Fibroblast of the conjunctiva (primary cell): Measurements from ENCODE around the gene GLP1R.

Source experiments
- DNase-seq: peaks from one replicate; pipeline ENCODE4 v3.0.0-alpha.2; 2010; ENCODE audit warnings: low read depth

Gene GLP1R

GRCh38 chr6:39062014-39062740 lies 13.6 kb downstream of the GLP1R start:
- DNase-seq: no peak

DNA sequence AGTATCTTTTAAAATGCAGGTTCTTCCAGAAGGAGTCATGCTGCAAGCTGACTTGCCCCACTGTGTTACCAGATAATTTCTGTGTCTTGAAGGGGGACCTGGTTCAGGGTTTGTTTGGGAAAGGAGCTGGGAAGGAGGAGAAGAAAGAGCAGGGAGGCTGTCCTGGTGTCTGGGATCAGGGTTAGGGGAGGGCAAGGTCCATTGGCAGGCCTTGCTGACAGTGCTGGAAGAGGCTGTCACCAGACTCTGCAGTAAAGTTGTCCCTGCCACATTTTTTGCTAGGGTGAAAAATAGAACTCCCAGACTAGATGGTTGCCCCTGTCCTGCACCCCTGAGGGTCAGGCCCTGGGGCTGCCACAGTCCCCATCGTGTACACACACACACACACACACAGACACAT lies 14.9 kb downstream of the GLP1R start:
- no peak for DNase-seq

- DNase-seq: no peak
Observed at GRCh38 chr6:39065561-39065960, 17.0 kb downstream of the GLP1R start.

DNA sequence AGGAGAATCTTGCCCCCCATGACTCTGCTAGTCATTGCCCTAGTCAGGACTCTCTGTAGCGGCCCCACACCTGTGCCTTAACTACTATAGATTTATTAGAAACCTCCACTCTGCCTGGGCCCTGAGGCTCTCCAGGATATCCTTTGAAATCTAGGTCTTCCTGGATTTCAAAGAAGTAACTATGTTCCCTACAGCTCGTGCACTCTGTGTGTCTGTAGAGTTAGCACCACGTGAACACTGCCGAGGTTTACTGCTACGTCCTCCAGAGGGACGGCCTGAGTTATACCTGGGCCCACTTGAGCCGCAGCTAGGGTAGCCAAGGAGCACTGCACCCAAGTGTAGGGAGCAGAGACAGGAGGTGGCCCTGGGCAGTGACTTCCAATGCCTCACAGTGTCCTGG lies 19.8 kb downstream of the GLP1R start:
- no peak for DNase-seq

DNA sequence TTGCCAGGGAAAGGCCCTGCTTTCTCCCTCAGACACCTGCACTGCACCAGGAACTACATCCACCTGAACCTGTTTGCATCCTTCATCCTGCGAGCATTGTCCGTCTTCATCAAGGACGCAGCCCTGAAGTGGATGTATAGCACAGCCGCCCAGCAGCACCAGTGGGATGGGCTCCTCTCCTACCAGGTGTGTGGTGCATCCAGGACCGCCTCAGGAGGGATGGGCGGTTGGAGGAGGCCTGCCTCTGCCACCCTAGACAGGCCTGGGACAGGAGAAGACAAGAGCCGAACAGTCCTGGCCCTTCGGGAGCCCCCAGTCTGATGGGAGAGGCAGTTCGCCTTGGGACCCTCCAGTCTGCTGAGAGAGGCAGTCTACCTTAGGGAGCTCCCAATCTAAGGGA lies 24.2 kb downstream of the GLP1R start:
- DNase-seq: no peak

DNA sequence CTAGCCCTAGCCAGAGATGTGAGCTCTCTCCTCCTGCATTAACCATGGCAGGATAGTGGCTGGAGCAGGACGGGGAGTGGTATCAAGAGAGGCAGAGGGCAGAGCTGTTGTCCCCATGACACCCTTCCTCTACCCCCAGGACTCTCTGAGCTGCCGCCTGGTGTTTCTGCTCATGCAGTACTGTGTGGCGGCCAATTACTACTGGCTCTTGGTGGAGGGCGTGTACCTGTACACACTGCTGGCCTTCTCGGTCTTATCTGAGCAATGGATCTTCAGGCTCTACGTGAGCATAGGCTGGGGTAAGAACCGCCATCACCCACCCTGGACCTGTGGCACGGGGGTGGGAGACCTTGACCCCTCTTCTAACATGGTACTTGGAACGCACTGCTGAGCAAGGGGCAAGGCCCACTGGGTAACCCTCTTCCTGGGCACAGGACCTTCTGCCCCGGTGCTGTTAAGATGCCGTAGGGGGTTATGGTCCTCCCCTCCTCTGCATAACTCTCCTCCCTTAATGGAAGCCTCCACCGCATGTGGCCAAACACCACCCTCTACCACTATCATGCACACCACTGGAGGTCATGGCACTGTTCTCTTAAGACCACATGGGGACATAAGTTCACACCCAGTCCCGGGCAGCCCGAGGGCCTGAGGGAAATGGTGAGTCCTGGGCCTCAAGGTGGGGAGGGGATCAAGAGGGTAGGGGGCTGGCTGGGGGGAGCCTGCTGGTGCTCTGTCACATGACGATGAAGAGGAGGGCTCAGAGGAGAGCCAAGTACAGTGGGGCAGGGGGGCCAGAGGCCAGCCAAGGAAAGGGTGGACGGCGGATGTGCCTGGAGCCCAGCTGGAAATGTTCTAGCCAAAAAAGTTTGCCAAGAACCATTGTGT lies 25.1 kb downstream of the GLP1R start:
- no peak for DNase-seq

- no peak for DNase-seq
Observed at GRCh38 chr6:39074486-39074885, 25.9 kb downstream of the GLP1R start.

DNA sequence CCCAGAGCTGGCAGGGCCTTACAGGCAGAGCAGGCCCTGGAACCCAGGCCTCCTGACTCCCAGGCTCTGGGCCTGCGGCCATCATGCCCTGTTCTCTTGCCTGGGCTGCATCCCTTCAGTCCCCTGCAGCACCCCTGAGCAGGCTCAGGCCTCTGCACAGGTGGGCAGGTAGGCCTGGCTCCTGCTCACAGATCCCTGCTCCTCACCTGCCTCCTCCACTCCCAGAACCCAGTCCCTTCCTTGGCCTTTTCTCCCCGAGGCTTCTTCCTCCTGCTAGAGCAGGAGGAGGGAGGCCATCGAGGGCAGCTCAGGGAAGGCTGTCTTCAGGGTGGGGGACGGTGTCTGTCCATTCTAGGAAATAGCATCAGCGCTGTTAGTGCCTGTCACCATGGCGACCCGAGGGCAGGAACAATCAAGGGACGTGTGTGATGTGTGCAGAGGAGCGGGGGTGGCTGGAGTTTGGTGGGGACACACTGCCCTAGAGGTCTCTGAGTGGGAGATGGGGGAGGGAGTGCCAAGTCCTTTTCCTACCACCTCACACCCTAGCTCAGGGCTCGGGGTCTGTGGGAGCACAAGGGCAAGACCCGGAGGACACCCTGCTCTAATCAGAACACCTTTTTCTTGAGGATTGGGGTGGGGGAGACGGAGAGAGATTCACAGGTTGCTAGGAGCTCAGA lies 26.6 kb downstream of the GLP1R start:
- no peak for DNase-seq

- DNase-seq: no peak
Observed at GRCh38 chr6:39075807-39076622, 27.4 kb downstream of the GLP1R start.

DNA sequence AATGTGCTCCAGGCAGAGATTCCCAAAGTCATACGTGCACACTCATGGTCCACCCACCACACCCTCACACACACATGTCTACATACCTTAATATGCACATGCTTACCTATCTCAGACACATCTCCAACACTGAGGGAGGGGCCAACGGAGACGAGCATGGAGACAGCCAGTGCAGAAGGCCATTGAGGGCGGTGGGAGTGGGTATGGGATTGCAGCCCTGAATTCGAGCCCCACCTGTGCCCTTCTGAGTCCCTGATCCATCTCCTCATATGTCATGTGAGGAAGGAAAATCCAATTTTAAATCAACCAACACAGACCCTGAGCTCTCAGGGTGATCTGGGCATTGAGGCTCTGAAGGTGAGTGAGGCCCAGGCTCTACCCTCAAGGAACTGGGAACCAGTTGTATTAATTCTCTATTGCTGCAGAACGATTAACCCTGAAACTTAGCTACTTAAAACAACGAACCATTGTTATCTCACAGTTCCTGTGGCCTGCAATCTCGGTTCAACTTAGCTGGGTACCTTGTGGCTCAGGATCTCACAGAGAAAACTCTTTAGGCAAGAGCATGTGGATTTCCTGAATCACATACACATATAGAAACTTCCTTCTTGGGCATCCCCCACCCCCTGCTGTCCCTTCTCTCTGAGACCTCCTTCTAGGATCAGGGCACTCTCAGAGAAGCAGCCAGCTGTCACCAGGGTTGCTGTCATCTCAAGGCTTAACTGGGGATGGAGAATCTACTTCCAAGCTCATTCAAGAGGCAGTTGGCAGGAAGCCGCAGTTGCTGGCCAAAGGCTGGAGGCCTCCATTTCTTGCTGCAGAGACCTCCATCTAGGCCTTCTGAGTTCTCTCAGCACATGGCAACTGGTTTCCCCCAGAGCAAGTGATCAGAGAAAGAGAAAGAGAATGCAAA lies 28.3 kb downstream of the GLP1R start:
- no peak for DNase-seq

DNA sequence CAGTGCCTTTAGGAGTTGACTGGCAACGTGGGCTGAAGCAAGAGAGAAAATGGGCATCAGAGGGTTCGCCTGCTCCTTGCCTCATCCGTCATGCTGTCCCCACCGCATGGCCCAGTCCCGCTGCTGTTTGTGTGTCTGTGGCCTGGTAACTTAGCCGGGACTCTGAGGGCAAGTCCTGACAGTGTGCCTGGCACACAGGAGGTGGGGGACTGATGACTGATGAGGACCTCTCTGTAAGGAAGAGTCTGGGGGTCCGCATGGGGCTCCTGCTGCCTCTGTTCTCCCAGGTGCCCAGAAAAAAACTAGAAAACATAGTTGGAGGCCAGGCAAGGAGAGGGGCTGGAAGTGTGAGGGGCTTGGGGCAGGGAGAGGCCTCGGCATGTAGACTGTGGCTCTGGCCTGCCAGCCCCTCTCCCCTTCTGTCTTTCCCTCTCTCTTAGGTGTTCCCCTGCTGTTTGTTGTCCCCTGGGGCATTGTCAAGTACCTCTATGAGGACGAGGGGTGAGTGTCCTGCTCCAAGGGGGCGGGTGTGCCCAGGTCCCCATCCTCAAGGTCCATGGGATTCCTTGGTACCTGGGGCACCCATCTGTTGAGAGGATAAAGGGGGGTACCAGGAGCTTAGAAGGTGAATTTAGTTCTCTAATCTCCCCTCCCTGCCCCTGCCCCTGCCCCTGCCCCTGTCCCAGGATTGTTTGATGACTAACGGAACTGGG lies 29.5 kb downstream of the GLP1R start:
- no peak for DNase-seq

- no peak for DNase-seq
Observed at GRCh38 chr6:39078695-39079094, 30.1 kb downstream of the GLP1R start.

DNA sequence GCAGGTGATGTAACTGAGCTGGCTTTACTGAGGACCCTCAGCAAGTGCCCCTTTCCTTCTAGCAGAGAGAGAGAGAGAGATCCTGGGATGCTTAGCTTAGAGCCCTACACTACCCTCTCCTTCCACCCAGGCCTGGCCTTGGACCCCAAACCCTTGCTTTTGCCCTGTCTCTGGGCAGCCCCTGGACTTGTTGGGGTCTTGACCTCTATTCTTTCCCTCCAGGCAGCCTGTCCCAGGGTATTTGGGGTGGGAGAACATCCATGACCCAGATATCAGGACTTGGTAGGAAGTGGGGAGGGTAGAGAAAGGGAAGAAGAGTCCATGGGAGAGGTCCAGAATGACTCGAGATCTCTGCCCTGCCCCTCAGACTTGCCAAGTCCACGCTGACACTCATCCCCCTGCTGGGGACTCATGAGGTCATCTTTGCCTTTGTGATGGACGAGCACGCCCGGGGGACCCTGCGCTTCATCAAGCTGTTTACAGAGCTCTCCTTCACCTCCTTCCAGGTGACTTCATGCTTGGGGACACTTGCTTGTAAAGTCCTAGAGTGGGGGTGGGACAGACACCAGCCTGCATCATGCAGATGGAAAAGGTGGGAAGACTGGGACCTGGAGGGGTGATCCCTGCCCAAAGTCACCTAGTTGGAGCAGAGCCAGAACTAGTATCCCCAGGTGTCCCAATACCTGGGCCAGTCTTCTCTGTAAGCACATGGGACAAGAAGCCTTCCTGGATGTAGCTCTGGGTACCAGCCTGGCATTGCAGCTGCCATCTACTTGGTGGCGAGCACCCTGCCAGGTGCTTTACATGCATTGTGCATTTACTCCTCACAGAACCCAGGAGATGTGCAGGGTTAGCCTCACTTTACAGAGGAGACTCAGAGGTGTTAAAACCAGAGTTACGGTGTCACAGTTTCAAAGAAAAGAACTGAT lies 30.9 kb downstream of the GLP1R start:
- no peak for DNase-seq

DNA sequence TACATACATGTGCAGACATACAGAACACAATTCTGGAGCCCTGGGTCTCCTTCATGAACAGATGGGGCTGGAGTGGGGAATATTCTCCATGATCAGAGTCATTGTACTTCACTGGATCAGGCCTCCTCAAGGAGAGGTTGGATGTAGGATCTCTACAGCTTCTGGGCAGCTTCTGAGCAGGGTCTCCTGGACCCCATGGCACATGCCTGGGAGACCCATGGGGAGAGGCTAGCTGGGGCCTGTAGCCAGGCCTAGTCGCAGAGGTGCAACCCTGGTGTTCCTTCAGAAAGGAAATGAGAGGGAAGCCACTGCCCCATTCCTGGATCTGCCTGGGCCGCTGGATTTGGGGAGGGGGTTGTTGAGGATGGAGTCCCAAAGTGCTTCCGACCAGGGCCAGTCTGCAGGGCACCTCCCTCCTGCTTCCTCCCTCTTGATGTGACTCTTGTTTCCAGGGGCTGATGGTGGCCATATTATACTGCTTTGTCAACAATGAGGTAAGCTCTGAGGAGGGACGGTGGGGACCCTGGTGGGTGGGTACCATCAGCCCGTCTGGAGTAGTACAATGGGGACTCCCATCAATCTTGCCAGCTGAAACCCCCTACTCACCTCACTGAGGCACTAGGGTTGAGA lies 31.8 kb downstream of the GLP1R start:
- DNase-seq: no peak

DNA sequence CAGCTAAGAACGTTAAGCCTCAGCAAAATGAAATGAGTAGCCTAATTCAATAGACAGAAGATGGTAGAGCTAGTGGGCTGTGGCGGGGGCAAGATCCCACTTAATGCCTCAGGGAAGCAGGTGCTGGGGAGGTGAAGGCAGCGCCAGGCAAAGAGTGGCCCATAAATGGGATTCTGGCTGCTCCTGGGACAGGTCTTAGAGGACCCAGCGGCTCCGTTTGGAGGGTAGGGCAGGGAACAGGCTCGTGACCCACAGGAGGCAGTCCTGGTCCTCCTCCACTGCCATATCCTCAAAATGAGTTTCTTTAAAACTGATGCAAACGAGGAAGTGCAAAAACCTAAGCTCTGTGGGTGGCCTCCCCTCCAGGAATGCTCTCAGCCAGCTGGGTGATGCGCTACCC lies 33.7 kb downstream of the GLP1R start:
- DNase-seq: no peak

DNA sequence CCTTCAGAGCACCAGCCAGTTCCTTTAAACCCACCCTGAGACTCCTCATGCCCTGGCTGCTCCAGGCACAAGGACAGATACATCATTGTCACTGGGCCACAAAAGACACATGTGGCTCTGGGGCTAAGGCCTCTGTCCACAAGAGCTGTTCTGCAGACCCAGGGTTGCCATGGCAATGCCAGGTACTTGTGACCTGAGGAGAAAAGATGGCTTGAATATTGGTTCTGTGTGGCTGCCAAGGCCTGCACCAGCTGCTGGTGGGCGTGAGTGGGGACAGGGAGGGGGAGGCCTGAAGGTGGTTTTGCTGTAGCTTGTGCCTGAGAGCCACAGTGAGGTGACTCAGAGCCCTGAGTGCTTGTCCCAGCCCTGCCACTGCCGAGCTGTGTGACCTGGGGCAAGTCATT lies 34.7 kb downstream of the GLP1R start:
- no peak for DNase-seq

DNA sequence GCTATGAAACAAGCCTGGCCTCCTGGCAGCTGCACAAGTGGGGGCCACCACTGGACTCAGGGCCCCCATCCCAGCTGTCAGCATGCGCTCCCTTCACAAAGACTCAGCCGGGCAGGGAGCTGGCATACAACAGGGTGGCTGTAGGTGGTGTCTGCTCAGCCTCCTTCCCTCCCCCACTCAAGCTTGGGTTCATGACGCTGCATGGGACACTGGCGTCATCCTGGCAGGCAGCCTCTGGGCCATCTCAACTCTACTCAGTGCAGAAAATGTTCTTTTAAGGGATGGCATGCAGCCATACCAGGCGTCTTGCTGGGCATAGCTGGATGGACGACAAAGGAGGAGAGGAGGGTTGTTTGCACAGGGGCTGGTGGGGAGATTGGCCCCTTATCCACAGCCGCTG lies 35.9 kb downstream of the GLP1R start:
- DNase-seq: no peak

GRCh38 chr6:39085129-39085797 lies 36.7 kb downstream of the GLP1R start:
- DNase-seq: no peak
